Activated T-helper 9 cell treated with anti-CD3 and anti-CD28 coated beads, Interleukin-2, amount 50 U/mL, for 16 hours (primary cell): ENCODE data around the gene SRSF4.

Experiments
- DNase-seq: peaks from one replicate; pipeline ENCODE4 v3.0.0-alpha.2; 2020; ENCODE audit warnings: low read depth

Gene SRSF4

DNA sequence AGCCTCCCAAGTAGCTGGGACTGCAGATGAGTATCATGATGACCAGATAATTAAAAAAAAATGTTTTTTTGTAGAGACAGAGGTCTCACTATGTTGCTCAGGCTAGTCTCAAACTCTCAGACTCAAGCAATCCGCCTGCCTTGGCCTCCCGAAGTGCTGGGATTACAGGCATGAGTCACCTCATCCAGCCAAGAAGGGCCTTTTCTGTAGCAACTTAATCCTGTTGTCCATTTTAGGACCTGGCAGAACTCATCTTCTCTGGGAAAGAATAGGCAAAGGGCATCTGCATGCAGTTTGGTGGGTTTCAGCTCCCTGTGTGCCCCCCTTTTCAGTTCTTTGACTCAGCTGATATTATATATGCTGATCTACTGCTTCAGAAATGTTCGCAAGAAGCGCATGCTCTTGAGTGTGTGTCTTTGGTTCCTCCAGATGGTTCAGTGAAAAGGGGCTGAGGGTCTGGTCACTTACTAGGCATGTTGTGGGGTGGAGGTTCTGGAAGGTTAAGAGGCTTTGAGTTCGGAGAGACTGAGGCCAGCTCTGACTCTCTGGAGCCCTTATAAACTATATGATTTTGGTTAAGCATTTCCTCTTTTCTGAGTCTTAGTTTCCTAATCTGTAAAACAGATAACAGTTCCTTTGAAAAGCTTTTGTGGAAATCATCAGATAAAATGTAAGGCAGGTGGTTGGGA is 19.4 kb upstream of the SRSF4 start:
- DNase-seq: no peak

DNA sequence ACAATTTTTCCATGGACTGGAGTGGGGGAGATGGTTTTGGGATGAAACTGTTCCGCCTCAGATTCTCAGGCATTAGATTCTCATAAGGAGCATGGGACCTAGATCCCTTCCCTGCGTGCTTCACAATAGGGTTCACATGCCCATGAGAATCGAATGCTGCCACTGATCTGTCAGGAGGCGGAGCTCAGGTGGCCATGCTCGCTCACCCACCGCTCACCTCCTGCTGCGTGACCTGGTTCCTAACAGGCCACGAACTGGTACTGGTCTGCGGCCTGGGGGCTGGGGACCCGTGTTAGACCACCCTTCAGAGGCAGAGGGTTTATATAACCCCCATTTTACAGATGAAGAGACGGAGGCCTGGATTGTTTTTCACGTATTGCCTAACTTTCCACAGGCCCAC is 16.3 kb upstream of the SRSF4 start:
- no peak for DNase-seq

DNA sequence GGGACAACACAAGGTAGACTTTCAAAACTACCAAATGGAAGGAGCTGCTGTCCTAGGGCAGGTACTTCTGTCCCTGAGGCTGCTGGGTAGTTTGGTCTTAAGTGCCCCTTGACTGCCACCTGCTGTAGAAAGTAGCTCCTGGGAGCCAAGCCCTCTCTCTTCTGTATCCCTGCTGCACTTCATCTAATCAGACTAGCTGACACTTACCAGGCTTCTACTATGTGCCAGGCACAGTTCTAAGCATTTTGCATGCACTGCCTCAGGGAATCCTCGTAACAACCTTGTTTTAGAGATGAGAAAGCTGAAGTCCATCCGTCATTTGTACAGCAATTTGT is 15.9 kb upstream of the SRSF4 start:
- DNase-seq: no peak

DNA sequence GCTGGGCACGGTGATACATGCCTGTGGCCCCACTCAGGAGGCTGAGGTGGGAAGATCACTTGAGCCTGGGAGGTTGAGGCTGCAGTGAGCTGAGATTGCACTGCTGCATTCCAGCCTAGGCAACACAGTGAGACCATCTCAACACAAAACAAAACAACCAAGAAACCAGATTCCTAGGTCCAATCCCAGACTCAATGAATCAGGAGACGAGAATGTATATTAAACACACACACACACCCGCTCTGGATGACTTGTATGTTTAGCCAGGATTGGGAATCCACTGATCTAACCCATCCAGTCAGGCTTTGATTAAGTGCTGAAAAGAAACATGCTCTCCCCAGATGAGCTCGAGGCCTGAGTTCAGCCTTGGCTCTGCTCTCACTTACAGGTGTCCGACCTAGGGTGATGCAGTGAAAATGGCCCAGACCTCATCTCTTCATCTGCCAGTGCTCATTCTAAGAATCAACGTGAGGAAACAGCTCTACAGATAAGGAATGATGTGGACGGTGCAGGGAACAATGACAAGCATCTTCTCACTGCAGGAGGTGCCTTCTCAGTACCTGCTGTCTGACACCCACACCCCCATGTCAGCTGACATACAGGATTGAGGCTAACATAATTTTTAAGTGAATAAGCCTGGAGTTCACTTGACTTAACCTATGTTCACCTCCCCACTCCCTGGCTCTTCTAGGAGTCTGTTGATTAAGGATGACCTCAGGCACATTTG is 15.3 kb upstream of the SRSF4 start:
- DNase-seq: no peak

DNA sequence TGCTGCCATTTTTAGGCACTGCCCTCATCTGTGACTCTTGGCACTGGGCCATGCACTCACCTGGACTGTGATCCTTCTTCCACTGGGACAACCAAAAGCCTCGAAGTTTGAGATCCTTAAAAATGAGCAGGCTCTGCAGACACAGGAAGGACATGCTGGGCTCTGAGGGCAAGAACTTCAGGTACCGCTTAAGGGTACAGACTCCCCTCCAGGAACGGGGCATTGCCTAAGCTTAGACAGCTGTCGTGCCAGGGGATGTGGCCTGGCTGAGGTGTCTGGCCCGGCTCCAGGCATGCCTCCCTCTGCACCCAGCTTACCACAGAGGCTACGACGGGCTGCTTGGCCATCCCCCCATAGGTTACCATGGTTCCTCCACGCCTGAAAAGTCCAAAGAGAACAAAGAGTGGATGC is 14.2 kb upstream of the SRSF4 start:
- no peak for DNase-seq

DNA sequence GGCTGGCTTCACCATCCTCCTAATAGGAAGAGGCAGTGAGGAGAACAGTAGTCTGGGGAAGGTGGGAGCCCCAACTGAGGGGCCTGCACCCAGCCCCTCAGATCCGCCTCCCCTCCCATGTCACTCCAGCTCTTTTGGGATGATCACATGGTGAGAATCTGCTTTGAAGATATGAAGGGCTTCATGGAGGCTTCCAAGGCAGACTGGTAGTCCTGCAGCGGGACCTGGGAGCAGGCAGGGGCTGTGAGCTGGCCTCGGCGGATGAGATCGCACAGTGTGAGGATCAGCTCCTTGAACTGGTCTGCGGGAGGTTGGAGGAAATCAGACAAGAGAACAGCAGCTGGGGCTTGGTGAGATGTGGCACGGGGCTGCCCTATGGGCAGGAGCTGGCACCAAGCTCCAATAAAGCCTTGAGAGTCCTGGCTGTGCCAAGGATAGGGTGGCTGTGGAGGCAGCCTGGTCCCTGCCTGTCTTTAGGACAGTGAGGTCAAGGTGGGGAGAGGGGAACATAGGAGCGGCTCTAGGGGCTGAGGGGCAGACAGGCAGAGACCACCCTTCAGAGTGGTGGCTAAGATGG is 12.3 kb upstream of the SRSF4 start:
- DNase-seq: no peak

DNA sequence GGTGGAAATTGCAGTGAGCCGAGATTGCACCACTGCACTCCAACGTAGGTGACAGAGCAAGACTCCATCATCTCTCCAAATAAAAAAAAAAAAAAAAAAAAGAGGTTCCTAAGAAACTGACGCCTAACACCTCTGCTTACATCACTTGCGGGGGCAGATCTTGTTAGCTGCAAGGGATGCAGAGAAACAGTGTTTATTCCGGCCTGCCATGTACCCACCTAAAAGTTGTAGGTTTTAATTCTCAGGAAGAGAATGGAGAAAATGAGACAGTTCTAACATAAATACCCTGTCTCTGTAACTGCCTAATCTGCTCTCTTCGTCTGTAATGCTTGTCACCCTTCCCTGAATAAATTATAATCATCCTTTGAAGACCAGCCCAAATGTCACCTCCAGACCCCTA is 9.0 kb upstream of the SRSF4 start:
- DNase-seq: no peak

DNA sequence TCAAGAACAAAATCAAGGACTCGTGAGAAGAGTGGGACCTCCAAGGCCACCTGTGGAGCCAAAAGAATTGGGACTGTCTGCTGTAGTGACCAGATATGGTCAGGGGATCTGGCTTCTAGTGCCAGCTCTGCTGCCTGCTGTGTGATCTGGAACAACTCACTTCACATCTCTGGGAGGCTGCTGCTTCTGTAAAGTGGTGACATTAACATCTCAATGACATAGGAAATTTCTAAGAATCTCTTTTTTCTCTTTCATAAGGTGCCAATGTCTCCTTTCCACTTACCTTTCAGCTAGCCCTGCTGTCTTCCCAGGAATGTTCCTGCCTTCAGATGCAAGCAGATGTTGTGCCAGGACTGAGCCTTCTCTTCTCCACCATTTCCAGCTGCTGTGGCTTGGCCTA is 5.0 kb upstream of the SRSF4 start:
- DNase-seq: no peak

DNA sequence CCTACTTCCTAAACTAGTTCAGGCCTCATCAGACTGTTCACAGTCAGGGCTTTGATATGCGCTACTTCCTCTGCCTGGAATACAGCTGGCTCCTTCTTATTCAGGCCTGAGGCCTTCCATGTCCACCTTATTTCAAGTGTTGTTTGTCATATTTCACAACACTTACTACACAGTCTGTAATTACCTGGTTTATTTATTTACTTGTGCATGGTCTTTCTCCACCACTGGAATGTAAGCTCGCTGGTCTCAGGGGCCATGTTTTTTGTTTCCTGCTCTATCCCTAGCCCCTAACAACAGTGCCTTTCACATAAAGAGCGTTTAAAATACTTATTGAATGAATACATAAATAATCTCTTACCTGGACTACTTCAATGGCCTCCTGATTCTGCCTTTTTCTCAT is 4.6 kb upstream of the SRSF4 start:
- DNase-seq: no peak

DNA sequence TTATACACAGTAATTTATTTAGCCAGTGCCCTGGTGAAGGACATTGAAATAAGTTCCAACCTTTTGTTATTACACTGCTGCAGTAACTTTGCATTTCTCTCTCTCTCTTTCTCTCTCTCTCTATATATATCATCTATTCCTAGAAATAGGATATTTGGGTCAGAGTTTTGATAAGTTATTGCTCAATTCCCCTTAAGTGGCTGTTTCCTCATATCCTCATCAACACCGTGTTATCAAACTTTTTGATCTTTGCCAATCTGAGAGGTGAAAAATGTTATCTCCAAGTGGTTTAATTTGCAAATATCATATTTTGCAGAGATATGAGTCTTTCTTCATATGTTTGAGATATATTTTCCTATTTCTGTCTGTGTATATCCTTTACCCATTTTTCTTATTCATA is 1.6 kb upstream of the SRSF4 start:
- DNase-seq: no peak

DNA sequence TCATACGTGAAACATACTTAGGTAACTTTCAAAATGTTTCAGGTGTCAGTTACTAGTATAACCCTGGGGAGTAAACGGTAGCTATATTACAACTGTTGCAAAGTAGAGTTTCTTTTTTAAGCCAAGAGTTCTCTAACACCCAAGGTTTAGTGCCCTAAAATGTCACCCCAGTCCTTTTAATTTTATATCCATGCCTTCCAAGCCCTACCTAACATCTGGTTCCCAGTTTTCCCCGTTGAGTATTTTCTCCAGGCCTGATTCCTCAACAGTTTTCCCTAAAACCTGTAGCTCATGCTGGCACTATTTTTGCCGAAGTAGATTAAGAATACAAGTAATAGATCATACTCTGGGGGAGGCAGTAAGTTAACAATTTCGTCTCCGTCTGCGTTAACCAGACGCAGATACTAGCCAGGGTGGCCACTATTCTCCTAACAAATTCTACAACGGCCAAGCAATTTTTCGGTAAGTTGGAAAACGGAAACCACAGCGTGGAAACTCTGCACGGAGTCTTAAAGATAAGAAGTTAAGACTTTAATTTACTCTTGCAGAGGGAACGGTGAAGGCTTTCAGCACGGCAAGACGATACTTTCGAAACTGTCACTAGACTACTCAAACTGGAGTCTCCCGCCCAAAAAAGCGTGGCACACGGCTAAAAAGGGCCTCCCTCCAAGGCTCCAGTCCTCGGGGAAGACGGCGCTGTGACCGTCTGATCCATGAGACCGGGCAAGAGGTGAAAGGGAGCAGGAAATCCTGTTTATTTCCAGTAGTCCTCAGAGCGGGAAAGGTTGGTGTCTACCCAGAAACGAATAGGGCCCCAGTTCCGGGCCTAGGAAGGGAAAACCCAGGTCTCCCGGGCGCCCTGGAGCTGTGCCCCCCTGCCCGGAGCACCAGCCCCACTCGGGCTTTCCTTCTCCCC is 945 bp downstream of the SRSF4 start:
- DNase-seq: peak; percentile 4

DNA sequence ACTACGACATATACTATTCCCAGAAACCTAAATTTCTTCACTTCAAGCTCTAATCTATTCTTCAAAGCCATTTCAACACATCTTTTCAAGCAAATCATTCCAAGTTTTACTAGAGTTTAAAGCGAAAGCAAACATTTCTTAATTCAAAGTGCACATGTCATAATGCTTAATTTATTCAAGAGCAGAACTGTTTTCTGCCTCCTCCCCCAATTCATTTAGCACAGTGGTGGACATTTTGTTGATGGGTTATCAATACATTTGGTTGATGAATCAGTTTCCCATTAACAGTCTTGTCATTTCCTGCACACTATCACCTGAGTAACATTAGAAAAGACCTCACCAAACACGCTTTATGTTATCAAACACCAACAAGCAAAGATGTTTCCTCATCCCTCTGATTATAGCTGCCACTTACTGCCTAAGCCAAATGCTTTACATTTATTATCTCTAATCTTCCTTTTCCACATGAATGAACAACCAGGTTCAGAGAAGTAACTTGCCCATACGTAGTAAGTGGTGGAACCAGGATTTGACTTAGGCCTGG is 2.0 kb downstream of the SRSF4 start:
- no peak for DNase-seq

DNA sequence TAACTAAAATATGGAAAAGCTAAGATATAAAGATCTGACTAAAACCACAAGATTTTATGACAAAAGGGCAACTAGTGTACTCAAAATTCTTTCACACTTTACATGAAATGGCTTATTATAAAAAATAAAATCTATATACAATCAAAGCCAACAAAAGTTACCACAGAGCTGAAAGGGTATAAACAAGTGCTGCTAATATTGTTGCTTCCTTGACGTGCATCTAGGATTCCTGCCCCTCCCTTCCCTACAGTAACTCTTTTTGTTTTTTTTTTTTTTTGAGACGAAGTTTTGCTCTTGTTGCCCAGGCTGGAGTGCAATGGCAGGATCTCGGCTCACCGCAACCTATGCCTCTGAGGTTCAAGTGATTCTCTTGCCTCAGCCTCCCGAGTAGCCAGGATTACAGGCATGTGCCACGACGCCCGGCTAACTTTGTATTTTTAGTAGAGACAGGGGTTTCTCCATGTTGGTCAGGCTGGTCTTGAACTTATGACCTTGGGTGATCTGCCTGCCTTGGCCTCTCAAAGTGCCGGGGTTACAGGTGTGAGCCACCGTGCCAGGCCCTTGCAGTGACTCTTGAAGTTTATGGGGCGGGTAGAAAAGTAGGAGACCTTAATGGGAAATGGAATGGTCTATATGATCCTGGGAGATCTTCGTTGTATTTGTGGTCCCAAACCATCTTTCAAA is 4.5 kb downstream of the SRSF4 start:
- DNase-seq: no peak

DNA sequence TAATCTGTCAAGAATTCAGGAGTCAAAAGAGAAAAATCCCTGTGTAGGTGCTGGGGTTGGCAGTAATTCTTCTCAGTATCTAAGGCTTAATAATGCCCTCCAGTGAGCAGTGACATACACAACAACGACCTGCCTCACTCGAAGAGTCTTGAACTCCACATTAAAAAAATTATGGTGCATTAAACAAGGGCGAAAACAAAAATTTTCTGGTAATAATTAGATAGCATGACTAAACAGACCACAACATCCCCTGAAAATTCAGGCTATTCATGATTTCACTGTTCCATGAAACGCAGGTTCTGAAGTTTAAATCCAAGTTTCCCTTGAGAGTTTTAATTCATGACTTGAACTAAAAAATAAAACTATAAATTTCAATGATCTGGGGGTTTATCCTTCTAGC is 5.1 kb downstream of the SRSF4 start:
- no peak for DNase-seq

DNA sequence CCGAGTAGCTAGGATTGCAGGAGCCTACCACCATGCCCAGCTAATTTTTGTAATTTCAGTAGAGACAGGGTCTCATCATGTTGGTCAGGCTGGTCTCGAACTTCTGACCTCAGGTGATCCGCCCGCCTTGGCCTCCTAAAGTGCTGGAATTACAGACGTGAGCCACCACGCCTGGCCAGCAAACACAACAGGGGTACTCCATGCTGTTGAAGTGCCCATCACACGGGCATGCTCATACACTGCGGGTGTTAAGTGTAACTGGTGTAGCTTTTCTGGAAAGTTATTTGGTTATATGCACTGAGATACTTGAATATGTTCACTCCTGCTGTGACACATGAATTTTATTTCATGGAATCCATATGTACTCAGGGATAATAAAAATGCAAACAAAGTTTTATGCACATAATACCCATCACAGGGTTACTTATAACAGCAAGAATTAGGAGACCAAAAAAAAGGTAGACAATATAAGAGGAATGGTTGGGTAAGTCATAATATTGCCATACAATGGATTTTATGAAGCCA is 9.2 kb downstream of the SRSF4 start:
- DNase-seq: no peak

DNA sequence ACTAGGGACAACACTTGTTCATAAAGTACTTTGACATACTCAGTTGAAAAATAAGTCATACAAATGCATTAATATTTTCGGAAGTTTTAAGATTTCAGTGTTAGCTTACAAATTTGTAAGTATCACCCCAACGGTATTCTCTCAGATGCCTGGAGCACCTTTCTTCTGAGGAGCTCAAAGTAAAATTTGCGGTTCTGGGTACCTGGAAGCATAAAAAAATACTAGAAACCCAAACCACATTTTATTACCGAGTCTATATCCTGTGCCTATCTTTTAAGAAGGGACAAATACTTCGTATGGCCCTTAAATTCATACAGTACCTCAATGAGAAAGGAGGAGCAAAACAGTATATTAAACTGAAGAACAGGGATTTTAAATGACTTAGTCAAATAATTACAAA is 10.2 kb downstream of the SRSF4 start:
- no peak for DNase-seq

DNA sequence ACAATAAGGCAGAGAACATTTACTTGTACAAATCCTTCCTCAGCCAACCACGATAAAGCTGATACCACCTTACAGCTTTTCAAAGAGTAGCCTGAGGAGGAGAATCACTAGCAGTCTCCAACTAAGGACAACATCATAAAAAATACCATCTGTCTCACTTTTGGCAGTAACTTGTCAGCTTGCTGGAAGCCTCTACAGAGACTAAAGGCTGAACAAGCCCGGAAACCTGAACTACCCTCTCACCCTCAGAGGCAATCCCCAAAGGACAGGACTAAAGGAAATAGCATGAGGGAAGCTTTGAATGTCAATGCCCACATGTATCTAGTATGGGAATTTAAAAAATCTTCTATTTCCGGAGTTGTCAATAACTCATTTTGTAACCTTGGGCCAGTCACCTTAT is 10.6 kb downstream of the SRSF4 start:
- DNase-seq: no peak

DNA sequence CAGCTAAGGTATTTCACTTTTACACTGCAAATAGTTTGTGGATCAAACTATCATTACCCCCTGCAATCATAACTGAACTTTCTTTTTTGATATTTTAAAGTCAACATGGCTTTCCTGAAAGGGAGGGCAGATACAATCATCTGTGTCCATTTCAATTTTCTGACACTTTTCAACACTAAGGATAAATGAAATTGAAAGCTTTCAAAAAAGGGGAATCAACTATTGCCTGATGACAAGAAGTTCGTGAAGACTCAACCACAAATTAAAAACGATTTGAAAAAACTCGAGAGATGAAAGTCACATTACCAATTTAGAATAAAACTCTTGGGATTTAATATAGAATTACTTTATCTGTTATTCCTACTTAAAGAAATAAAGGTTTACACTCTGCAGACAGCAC is 11.7 kb downstream of the SRSF4 start:
- DNase-seq: no peak

DNA sequence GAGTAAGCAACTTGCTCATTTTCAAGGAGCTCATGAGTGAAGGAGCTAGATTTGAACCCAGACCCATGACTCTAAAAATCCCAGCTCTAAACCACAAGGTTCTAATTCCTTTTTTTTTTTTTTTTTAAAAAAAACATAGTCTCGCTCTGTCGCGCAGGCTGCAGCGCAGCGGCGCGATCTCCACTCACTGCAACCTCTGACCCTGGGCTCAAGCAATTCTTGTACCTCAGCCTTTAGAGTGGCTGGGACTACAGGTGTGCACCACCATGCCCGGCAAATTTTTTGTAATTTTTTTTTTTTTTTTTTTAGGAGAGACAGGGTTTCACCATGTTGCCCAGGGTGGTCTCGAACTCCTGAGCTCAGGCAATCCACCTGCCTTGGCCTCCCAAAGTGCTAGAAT is 13.8 kb downstream of the SRSF4 start:
- DNase-seq: no peak

DNA sequence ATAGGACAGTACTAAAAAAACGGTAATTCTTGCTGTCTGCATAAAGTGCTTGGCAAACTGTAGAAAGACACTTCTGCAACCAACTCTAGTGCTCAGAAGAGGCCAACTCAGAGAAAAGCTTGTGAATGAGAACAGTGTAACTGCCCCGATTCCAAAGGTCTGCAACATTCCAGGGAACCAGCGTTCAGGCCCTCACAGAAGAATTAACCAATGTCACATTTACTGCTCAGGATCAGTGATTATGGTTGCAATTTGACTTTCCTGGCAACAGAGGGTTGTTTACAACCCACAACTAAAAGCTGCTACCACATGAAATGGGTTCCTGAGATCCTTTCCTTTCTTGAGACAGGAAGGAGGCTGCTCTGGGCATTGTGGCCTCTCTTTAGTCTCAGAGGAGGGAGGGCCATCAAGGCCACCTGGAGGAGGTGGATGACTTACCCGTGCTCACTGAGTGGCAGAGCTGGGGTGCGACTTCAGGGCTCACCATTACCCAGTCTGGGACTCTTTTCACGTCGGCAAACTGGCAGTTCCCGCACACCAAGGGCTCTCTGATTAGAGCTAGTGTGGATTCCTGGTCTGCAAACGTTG is 15.3 kb downstream of the SRSF4 start:
- no peak for DNase-seq

DNA sequence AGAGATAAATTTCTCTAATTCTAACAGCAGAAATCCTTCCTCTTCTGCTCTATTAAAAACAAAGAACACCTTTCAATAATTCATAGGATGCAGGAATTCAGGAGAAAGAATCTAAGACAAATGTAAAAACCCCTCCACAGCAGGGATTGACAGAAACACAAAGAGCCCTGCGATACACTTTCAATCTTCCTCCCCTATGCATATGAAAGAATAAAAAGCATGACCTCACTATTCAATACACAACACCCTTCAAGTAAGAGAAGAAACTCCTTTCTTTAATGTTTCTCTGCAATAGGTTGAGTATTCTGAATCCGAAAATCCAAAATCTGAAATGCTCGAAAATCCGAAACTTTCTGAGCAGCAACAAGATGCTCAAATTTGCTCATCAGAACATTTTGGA is 17.1 kb downstream of the SRSF4 start:
- DNase-seq: no peak
